ENCODE measurements around the gene CASD1.

GRCh38 chr7:94472608-94473007 lies 37.0 kb upstream of the CASD1 start:
- TF ChIP-seq POLR2AphosphoS5 (IDR thresholded peaks at IDR 0.05; ENCODE audit: low read depth, low read length) = no peak
- TF ChIP-seq POLR2A (IDR thresholded peaks at IDR 0.05; ENCODE audit: low read depth, low read length) = no peak

Measured in GM12892 (cell line).